GM21447 (cell line): ENCODE data around the gene RFXANK.
A peak's percentile ranks its signal among the peaks of the same experiment; 100 is the strongest.
"Not testable (repeated sequence)": the region's sequence is repeated elsewhere in the genome, so short reads cannot be mapped to it uniquely, and the experiment has no call there.

Source experiments
- ATAC-seq: cut with Tn5 transposase; IDR thresholded peaks from one replicate; pipeline ENCODE4 v1.9.1; 2021; ENCODE audit not compliant: unreplicated experiment

RFXANK gene

DNA sequence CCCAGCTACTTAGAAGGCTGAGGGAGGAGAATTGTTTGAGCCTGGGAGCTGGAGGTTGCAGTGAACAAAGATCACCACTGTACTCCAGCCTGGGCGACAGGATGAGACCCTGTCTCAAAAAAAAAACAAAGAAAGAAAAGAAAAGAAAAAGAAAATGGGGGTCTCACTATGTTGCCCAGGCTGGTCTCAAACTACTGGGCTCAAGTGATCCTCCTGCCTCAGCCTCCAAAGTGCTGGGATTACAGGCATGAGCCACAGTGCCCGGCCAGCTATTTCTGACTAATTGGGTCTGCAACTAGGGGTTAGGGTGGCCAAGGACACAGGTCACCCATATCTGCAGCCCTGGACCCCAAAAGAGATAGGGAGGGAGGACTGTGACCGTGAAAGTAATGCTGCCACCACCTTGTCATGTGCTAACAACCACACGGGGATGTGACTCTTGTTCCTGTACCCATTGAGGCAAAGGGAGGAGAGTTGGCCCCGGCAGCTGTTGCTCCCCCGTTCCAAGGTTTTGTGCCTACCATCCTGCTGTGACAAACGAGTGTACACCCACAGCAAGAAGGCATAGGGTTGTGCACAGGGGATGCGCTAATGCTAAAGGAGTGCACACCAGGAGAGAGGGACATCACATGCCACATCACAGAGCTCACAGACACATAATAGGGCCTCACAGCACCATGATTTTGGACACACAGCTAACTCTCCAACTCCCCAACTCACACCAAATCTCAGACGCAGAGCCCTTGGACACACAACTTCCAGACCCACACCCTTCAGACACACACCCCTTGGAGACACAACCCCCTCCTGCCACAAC, 22.6 kb upstream of the RFXANK start:
- no peak for ATAC-seq

DNA sequence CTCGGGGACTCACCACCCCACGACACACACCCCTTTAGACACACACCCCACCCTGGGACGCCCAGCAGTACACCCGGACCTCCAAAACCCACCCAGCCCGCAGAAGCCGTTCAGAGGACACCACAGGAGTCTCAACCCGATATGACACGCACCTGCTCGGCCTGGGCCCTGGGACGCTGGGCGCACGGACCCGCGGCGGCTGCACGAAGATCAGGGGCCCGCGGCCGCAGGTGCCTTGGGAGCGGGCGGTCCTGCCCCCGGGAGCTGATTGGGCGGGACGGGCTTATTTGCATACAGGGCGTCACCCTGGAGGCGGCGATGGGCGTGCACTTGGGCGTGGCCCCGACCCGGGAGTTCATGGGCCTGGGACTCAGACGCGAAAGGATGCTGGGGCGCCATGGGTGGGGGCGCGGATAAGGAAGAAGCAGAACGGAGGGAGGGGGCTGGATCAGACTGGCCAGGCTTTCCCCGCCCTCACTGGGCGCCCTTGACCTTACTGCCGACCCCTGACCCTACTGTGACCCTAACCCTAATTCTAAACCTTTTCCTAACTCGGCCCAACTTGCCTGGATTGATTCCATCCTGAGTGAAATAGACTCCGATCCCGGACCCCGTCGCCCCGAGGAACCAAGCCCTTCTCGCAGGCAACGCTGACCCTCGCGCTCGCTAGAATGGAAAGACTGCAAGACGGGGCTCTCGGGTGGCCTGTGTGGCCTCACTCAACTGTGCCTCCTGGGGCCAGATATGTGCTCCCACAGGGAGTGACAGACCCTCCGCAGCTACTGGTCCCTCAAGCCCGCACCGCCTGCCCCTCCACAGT, 21.8 kb upstream of the RFXANK start, which contains the start of gene MEF2B:
MEF2B (minus strand) TSS at position 211 of the 820 bp plus-strand sequence. CDS start 19,528 bp downstream, outside the sequence.
- ATAC-seq, result peak; percentile 79

DNA sequence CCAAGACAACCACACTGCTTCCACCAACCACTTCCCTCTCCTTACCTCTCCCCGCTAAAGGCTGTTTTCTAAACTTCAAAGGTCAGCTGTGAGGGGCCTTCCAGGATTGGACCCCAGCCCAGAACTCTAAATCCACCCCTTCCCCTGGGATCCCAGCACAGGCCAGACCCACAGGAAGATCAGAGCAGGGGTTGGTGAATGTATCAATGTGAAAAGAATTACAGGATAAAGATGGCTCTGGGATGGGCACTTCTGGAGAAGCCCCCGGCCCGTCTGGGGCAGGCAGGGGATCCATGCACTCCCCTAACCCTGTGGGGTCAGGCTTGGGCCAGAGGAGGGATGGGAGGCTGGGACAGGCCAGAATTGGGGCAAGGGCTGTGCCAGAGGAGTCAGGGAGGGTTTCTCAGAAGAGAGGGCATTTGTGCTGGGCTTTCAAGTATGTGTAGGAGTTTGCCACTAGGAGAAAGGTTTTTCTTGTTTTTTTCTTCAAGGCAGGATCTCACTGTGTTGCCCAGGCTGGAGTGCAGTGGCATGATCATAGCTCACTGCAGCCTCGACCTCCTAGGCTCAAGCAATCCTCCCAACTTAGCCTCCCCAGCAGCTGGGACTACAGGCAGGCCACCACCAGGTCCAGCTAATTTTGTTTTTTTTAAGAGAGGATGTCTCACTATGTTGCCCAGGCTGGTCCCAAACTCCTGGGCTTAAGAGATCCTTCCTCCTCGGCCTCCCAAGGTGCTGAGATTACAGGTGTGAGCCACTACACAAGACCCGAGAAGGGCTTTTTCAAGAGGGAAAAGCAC, 21.0 kb upstream of the RFXANK start:
- no peak for ATAC-seq

- ATAC-seq, result no peak
Observed at GRCh38 chr19:19171821-19172532, 20.1 kb upstream of the RFXANK start.

- not testable (repeated sequence) for ATAC-seq
Observed at GRCh38 chr19:19173243-19173642, 18.8 kb upstream of the RFXANK start.

DNA sequence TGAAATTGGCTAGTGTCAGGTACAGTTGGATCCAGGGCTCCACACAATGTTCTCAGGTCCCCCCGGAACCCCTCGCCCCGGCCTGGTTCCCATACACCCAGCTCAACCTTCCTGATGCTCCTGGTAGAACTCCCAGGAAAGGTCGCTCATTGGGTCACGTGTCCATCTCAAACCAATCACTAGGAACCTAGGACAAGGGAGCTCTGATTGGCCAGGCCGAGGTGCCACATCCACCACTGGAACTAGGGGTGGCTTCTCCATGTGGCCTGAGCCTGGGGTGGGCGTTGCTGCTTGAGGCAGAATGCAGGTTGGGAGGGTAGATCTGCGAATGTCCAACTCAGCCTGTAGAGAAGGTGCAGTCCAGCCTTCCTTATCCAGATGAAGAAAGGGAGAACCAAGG, 15.1 kb upstream of the RFXANK start:
- ATAC-seq, result no peak

- ATAC-seq, result no peak
Observed at GRCh38 chr19:19179548-19180441, 12.3 kb upstream of the RFXANK start.

GRCh38 chr19:19181488-19181998, 10.5 kb upstream of the RFXANK start:
- ATAC-seq, result no peak

DNA sequence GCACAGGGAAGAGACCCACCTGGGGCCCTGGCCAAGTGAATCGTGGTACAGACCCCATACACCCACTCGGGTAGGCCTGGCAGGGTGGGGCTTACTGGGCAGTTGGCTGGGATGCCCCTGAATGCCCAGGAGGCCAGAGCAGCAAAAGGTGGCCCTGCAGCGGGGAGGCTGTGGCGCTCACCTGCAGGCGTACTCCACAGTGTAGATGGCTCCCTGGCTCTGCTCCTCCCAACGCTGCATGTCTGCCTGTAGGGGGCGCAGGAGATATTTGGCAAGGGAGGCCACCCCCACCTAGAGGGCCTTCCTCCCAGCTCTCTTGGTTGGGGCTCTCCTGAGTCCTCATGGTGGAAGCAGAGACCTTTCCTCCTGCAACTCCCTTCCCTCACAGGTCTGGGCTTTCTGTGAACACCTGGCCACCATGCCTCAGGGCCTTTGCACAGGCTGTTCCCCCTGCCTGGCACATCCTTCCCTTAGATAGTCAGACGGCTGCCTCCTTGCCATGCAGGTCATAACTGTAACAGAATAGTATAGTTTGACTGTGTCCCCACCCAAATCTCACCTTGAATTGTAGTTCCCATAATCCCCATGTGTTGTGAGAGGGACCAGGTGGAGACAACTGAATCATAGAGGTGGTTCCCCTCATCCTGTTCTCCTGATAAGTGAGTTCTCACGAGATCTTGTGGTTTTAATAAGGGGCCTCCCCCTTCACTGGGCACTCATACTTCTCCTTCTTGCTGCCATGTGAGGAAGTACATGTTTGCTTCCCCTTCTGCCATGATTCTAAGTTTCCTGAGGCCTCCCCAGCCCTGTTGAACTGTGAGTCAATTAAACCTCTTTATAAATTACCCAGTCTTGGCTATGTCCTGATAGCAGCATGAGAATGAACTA, 6.0 kb upstream of the RFXANK start:
- ATAC-seq, result no peak

- ATAC-seq, result no peak
Observed at GRCh38 chr19:19186742-19187141, 5.3 kb upstream of the RFXANK start.

- no peak for ATAC-seq
Observed at GRCh38 chr19:19191768-19192077, 335 bp upstream of the RFXANK start.

- ATAC-seq, result no peak
Observed at GRCh38 chr19:19192910-19193423, 909 bp downstream of the RFXANK start.

GRCh38 chr19:19193926-19194325, 1.9 kb downstream of the RFXANK start:
- no peak for ATAC-seq

- ATAC-seq, result no peak
Observed at GRCh38 chr19:19201697-19202630, 9.9 kb downstream of the RFXANK start.

GRCh38 chr19:19202707-19203011, 10.6 kb downstream of the RFXANK start:
- ATAC-seq, result peak; percentile 25

GRCh38 chr19:19203012-19203856, 11.2 kb downstream of the RFXANK start, which contains the start of gene NR2C2AP:
Gene NR2C2AP (minus strand): TSS chr19:19203414. CDS start chr19:19203060, 354 bp downstream.
- ATAC-seq, result peak; percentile 66
